NCI-H82 (cell line): Measurements from ENCODE around the gene PTPRN2.

Experiments
- DNase-seq: peaks from one replicate; lab custom pipeline; 2025; lab: John Stamatoyannopoulos, UW

The PTPRN2 gene

DNA sequence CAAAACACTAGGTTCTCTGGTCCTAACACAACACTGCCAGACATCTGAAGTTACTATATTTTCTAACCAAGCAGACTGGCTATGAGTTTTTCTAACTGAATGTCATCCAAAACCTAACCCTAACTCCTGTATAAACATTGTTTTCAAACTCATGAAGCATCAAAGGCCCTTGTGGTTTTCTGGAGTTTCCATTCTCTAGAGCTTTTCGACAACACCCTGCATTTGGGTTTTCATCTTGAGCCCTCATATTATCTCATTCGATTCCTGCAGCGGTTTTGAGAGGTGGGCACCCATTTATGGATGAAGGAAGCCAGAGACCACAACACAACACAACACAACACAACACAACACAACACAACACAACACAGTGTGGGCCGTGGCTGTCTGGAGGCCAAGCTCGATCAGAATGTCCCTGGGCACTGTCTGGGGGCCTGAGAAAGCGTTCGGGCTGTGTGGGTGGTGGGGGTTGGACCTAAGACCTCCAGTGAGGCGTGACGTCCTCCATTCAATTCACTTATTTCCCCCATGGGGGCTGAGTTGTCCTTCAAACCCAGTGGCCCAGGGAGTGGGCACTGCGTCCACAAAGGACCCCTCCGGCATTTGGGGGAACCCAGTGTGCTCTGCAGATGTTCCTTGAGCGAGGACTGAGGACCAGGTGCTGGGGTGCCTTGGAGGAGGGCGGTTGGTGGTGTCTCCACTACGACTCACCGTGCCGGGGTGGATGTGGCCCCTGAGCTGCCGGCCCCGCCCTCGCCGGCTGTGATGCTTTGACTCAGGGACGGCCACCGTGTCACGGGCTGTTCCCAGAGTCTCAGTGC is 760.4 kb downstream of the PTPRN2 start:
- DNase-seq: no peak

DNA sequence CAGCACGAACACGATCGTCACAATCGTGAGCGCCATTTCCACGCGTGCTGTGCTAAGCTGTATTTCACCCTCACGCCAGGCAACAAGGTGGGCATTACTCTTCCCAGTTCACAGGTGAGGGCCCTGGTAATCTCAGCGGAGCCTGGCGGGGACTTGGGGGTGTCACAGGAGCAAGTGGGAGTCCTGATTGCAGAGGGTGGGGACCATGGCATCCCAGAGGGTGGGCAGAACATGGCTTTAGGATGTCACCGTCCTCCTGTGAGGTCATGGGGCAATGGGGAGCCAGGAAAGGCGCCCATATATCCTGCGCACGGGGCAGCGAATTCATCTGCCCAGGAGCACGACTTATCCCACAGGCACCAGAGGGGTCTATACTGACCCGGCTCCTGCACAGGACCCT is 761.1 kb downstream of the PTPRN2 start:
- no peak for DNase-seq

DNA sequence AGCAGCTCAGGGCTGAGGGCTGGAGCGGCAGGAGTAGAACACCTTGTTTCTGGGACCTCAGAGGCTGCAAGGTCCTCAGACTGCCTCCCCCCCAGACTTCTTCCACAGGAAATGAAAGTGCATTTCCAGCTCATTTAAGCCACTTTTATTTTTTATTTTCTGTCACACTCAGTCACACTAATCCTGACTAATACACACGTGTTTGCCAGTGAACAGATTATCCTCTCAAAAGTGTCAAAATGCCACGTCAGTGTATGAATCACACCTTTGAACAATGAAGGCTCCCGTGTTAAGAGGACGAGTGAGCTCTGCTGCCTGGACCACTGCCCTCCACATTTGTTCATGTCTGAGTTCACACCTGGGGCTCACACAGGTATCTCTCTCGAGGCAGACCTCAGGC is 762.3 kb downstream of the PTPRN2 start:
- DNase-seq: no peak

DNA sequence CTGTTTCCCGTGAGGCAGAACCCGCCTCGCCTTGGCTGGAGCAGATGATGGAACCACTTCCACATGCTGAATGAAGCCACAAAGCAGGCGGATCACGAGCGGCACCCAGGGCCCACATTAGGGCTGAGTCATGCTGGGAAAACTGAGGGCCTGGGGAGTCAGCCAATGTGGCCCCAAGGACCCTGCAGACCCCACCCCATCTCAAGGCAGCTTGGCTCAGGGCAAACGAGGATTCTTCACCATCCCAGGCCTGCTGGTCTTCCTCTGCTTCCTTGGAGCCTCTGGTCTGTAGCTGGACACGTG is 762.9 kb downstream of the PTPRN2 start:
- DNase-seq: no peak

DNA sequence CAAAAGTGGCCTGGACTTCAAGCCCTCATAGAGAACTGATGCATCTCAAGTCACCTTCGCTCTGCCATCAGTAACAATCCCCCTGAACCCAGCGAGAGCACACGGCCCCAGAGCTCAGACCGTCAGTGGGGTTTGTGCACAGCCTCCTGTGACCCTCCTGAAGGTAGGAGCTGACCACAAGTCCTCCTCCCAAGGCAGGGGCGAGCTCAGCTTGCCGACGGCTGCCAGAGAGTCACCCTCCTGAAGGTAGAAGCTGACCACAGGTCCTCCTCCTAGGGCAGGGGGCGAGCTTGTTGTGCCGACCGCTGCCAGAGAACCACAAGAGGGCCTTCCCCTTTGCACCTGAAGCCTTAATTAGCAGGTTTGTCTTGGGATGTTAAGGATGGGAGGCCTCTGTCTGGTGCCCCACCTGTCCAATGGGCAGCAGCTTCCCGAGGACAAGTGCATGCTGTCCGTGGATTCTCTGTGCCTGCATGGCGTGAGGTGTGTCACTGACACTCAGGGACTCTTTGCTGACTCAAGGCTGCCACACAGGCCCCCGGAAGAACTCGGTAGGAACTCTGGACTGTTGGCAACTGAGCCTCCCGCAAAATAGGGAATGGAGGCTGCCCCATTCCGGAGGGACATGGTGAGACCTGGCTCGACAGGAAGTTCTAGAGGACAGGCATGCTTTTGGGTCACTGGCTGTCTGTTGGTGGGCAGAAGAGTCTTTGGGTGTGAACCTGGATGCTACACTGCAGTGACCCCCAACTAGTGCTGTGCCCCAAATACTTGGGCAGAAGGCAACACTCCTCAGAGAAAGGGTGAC is 763.4 kb downstream of the PTPRN2 start:
- DNase-seq: no peak

DNA sequence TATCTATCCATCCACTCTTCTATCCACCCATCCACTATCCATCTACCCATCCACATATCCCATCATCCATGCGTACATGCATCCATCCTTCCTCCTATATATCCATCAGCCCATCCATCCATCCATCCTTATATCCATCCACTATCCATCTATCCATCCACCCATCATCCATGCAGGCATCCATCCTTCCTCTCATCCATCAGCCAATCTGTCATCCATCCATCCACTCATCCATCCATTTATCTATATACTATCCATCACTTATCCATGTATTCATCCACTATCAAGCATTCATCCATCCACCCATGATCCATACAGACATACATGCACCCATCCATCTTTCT is 765.0 kb downstream of the PTPRN2 start:
- DNase-seq: no peak

GRCh38 chr7:157821959-157822687 is 765.5 kb downstream of the PTPRN2 start:
- DNase-seq: no peak

- DNase-seq: no peak
Observed at GRCh38 chr7:157820796-157821195, 766.8 kb downstream of the PTPRN2 start.

DNA sequence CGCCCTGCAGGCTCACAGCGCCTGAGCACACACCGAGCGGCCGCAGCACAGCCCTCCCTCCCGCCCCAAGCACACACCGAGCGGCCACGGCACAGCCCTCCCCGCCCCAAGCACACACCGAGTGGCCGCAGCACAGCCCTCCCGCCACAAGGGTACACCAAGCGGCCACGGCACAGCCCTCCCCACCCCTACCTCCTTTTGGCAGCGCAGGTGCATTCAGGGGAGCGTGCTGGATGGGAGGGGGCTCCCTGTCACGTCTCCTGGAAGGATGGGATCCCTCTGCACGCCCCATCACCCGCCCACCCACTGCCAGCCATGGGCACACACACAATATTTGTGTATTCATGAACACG is 768.2 kb downstream of the PTPRN2 start:
- no peak for DNase-seq

DNA sequence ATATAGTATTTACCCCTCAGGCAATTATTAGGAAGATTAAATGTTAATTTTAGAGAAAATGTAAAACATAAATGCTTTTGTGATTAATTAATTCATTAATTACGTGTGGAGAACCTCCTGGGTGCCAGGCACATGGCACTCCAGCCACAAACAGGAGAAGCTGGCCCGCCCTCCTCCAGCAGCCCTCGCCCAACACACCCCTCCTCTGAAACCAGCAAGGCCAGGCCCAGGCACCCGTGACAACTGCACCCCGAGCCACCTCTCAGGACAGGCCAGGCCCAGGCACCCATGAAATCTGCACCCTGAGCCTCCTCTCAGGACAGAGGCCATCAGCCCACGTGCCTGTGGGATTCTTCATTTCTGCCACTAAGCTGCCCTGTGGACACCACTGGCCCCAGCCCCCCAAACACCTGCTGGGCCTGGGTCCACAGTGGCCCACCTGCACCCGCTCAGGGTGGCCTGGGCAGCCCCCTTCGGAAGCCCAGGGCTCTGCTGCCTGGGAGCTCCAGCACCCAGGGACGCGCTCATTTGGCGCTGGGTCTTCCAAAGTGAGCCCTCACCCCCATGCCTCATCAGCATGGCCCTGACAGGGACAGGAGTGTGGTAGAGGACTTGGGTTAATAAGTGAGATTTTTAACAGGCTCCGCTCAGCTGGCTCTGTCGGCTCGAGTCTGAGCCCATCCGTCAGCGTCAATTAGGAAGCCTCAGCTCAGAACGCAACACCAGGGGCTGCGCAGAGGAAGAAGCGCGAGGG is 768.7 kb downstream of the PTPRN2 start:
- no peak for DNase-seq

GRCh38 chr7:157817944-157818700 is 769.5 kb downstream of the PTPRN2 start:
- DNase-seq: no peak

DNA sequence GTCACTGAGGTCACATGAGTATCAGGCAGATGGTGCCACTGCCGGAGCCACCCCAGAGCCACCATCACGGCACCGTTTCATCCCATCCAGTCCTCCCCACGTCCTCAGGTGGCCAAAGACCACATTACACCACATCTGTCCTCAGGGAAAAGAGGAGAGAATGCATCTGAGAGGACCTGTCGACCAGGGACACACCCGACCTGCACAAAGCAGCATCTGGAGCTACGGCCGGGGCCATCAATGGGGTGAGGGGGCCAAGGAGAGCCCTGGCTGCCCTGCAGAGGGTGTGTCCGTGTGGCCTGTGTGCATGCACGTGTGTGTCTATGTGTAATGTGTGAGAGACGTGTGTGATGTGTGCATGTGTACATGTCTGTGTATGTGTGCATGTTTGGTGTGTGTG is 770.2 kb downstream of the PTPRN2 start:
- DNase-seq: no peak

DNA sequence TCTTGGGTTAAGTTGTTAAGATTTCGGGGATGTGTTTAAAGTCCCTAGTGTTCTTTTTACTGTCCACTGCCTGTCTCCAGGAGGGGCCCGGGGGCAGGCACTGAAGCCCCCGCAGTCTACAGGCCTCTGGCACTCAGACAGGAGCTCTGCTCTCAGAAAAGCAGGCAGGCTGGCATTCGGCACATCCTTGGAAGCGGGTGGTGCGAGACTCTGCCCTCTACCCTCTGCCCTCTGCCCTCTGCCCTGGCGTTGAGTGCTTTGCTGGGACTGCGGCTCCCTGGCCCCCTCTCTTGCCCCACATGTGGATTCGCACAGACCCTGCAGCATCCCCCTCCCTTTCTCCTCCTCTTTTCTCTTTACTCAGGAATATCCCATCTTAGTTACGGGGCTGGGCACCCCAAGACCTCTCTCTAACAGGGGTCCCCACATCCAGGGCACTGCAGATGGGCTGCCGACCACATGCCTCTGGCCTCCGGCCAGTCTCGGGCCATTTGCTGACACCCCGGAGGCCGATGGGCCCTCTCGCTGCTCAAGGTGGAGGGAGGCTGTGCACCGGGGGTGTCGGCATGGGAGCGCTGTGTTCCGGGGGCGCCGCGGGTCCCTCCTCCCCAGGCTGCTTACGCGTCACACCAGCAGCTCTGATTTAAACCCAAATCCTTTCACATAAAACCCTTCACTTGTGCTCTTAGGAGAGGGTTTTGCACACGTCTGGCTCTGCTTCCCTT is 770.9 kb downstream of the PTPRN2 start:
- DNase-seq: no peak

DNA sequence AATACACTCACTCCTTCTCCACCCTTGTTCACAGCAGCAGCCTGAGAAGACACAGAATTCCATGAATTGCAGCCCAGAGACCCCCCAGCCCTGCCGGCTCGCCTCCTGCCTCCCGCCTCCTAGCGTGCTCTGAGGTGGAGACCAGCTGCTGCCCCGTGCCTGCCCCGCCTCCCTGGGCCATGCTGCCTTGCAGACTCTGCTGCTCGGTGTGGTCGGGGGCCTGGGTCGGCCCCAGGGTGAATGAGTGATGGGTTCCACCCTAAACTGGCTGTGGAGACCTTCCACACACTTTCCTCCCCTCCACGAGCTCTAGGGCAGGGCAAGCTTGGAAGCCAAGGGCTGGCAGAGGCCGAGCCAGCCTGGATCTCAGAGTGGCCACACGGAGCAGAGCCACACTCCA is 771.5 kb downstream of the PTPRN2 start:
- no peak for DNase-seq

DNA sequence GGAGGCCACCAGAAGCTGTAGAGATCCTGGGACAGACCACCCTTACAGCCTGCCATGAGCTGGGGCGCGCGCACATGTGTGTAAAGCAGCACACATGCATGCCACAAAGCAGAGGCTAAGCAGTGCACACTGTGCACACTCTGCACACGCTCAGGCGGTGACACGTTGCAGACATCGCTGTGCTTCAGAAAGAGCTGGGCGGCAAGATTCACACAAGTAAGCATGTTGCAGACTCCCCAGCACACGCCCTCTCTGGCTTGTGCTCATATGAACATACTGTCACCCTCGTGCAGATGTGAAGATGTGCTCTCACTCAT is 772.0 kb downstream of the PTPRN2 start:
- no peak for DNase-seq

DNA sequence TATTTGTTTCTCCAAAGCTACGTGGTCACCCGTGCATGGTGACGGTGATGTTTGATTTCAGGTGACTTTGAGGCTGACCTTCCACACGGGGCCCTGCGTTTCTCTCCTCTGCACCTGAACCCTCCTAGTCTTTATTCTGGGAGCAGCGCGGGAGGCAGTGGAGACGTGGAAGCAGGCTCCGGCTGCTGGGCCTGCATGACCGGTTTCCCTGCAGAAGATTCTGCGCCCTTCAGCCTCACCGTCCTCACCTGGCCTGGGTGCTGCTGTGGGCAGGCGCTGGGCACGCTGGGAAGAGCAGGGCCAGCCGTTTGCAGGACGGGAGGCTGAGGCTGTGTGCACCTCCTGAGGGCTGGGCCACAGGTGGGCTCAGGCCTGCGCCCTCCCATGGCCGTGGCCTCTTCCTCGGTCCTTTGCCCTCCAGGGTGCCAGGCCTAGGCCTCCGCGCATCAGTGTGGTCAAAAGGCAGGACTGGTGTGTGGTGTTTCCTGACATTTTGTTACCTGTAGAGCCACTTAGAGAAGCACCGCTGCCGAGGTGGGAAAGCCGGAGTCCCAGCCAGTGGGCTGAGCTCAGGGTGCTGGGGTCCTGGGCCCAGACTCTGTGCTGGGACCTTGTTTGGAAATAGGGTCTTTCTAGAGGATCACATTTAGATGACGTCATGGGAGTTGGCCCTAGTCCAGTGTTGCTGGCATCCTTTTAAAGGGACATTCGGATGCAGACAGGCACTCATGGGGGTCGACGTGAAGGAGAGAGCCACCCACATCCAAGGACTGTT is 772.5 kb downstream of the PTPRN2 start:
- DNase-seq: no peak

GRCh38 chr7:157813741-157814661 is 773.6 kb downstream of the PTPRN2 start:
- no peak for DNase-seq

GRCh38 chr7:157813053-157813452 is 774.6 kb downstream of the PTPRN2 start:
- DNase-seq: no peak

GRCh38 chr7:157811946-157812345 is 775.7 kb downstream of the PTPRN2 start:
- DNase-seq: no peak
